Subcutaneous adipose tissue (tissue), 4 donors: ENCODE results near the gene LIN7C. TPM values are rescaled to one million over a fixed set of nuclear protein-coding genes. Genes with fewer than 3 reads are reported as not detected.

Experiments used
- CTCF ChIP-seq: fragments of 450-650 bp; IDR thresholded peaks from one replicate; pipeline ENCODE4 v1.5.1; 2016; ENCODE audit warnings: low read depth, mild to moderate bottlenecking, control low read depth, antibody characterized with exemption, moderate library complexity
- total RNA-seq, 4 donors: library from RNA; depleted of rRNA; stranded (reverse); fragments of >200 nt; gene quantifications; one replicate each; pipeline ENCODE4 v1.1.0, GENCODE V29; 2016

LIN7C gene
- total RNA-seq, 4 donors from 2014 or later = 26.4 to 50.4 (median 34.0) TPM

DNA sequence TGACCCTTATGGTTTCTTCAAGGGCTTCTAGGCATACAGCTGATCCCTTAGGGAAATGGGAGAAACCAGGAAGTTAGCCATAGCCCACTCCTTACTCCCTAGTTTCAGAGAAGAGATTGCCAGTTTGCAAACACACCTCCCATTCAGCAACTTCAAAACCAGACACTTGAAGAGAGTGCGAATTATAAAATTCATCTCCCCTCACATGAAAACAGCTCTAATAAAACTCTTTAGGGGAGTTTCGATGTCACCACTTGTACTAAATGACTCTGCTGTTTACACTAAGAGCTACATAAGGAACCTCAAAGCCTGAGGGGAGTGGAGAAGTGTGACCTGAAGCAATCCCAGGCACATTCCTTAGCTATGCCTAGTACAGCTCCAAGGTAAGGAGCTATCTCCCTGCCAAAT lies 42.3 kb downstream of the LIN7C start:
- no peak for TF ChIP-seq CTCF

DNA sequence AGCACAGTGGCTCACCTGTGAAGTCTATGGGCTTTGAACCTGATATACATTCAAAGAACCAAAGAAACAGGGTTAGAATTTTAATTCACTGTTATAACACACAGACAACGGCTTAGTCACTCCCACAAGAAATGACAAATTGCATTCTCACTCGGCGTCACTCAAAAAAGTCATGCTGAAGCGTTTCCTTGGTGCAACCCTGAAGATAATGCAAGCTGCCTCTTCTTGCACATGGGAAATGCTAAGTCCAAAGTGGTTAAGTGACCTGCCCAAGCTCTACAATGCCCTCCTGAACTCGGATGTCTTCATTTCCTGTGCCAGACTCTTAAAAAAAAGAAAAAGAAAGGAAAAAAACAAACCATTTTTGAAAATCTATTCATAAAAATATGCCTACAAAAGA lies 44.0 kb downstream of the LIN7C start:
- no peak for TF ChIP-seq CTCF

GRCh38 chr11:27460158-27460978 lies 46.2 kb downstream of the LIN7C start:
- TF ChIP-seq CTCF = no peak

DNA sequence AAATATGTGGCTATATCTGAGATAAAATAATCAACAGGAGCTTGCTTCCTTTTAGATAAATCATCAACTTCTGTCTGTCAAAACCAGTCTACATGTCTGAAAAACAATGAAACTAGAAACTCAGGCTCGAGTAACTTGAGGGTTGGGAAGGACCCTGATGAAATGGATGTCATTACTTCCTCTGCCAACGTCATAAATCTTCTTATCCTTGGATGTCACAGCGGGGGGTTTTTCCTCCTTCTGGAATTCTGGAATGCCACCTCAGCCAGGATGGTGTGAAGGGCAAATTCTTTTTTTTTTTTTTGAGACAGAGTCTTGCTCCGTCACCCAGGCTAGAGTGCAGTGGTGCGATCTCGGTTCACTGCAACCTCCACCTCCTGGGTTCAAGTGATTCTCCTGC lies 47.4 kb downstream of the LIN7C start:
- TF ChIP-seq CTCF = no peak

DNA sequence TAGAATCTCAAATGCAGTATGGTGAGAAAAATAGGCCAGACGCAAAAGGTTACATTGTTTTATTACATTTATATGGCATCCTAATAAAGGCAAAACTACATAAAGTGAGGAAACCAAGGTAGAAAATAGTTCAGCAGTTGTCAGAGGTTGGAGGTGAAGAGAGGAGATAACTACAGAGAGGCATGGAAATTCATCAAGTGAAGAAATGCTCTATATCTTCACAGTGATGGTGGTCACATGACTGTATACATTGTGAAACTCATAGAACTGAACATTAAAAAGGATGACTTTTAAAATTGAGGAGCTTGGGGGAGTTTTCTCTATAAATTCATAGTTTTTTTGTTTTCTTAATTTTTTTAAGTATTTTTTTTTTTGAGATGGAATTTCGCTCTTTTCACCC lies 48.4 kb downstream of the LIN7C start:
- no peak for TF ChIP-seq CTCF

- no peak for TF ChIP-seq CTCF
Observed at GRCh38 chr11:27456795-27457329, 49.7 kb downstream of the LIN7C start.

DNA sequence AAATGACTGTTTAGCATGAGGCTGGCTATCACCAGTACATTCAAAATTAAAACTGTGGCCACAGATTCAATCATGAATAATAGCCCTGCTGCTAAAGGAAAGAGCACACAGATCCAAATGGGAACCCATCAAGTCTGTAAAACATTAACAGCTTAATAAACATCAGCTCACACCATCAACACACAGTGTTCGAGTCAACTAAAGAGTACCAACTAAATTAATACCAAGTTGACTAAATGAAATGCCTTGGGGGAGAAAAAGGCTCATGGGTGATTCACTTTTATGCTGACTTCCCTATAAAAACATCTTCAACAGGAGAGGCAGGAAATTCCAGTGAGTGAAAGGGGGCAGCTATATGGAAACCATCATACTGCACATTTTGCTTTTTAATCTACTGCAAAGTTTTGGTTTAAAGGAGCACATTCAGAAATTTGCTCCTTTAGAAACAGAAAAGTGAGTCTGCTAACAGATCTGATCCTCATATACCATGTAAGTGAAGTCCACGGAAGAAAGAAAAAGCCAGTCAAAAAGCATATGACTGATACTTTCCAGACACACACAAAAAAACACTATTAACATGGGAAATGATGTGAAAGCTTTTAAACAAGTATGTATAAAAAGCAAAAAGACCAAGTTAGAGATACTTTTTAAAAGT lies 50.3 kb downstream of the LIN7C start:
- TF ChIP-seq CTCF = no peak
